NCI-H2227 (cell line): ENCODE data around the gene LMF2.

ENCODE experiments used
- DNase-seq: peaks from one replicate; lab custom pipeline; 2025; ENCODE audit not compliant: unreplicated experiment; lab: John Stamatoyannopoulos, UW

The LMF2 gene

GRCh38 chr22:50483977-50484853 is 23.3 kb downstream of the LMF2 start:
- DNase-seq, result no peak

DNA sequence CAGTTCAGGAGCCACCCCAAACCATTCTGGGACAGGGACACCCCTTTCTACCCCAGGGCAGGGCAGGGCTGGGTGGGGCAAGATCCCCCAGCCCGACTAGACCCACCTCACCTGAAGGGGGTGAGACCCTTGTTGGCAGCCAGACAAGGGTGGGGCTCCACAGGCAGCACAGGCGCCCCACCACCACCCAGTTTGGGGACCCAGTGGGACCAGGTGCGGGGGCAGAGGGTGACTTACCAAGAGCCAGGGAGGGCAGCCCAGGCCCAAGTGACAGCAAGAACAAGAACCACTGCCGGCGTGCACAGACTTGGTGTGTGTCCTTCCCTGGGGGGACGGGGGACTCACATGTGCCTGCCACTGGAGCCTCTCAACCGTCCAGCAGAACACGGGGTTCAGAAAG is 23.9 kb downstream of the LMF2 start:
- no peak for DNase-seq

DNA sequence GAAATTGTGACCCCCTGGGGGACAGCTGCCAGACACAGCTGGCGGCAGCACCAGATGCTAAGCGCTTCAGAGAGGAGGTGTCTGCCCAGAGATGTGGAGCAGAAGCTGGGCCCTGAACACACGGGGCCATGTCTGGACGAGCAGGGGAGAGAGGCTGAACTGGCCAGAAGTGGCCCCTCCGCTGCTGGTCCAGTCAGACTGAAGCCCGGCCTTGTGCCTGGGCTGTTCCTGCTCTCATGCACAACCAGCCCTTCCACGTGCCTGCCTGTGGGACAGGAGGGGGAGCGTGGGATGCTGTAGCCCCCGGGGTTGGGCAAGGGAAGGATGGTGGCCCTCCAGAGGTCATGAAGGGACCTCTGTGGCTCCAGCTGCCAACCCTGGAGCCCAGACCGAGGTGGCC is 24.4 kb downstream of the LMF2 start:
- DNase-seq, result no peak

DNA sequence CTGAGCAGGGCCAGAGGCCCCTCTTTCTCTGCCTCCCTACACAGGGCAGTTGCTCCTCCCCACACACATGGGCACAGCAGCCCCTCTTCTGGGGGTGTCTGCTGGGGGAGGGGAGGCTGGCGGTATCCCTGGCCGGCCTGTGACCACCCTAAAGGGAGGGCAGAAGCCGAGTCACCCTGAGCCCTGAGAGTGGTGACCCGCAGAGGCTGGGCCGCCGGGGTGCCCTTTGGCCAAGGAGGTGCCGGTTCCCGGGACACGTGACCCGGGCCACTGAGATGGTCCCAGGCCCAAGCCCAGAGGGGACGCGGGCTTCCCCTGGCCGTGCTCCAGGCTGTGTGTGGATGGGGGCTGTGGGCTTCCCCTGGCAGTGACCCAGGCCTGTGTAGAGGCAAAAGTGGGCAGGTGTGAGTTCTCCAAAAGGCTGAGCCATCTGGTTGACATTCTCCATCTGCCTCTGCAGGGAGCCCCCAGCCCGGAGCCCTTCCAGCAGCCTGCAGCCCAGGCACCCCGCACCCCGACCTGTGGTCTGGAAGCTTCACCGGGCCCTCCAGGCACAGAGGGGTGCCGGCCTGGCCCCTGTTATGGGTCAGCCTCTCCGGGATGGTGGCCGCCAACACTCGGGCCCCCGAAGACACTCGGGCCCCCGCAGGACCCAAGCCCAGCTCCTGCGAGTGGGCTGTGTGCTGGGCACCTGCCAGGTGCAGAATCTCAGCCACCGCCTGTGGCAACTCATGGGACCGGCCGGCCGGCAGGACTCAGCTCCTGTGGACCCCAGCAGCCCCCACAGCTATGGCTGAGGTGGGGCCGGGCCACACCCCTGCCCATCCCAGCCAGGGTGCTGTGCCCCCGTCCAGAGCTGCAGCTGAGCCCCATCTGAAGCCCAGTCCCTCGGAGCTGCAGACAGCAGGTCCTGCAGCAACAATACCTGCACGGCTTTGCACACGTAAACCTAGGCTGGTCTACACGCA is 25.1 kb downstream of the LMF2 start:
- no peak for DNase-seq

- DNase-seq, result peak; percentile 44
These were observed 25.9 kb downstream of the LMF2 start, which contains the start of gene ADM2 for GRCh38 chr22:50481440-50482106. TSS of gene ADM2 (plus strand) at chr22:50481543. CDS start at chr22:50481848, 305 bp downstream.

- no peak for DNase-seq
These were observed 26.5 kb downstream of the LMF2 start for GRCh38 chr22:50481045-50481439.

DNA sequence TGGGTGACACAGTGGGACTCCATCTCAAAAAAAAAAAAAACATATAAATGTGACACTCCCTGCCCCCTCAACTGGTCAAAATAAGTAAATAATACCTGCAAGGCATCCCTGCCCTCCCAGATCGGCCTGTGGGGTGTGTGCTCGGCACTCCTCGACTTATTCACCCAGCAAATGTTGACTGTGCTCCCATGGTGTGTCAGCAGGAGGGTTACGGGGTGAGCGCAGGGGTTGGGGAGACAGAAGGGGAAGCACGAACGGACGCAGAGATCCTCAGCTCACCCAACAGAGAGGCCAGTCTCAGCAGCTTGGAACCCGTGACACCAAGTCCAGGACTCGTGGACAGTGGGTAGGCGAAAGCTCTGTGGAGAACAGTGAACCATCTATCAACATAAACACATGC is 27.8 kb downstream of the LMF2 start:
- no peak for DNase-seq

DNA sequence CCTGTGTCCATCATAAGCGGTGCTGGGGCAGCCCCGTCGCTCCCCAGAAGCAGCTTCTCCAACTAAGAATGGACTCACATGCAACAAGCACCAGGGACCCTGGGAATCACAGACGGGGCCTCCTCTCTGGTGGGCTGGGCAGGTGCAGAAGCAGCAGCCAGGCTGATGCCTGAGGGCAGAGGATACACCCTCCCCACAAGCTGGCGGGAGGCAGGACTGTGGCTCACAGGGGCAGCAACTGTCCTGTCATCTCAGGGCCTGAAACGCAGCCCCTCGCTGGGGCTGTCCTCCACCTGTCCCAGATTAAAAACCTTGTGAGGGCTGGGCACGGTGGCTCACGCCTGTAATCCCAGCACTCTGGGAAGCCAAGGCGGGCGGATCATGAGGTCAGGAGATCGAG is 29.6 kb downstream of the LMF2 start:
- DNase-seq, result no peak

- DNase-seq, result peak; percentile 11
These were observed 30.6 kb downstream of the LMF2 start for GRCh38 chr22:50476868-50477267.

DNA sequence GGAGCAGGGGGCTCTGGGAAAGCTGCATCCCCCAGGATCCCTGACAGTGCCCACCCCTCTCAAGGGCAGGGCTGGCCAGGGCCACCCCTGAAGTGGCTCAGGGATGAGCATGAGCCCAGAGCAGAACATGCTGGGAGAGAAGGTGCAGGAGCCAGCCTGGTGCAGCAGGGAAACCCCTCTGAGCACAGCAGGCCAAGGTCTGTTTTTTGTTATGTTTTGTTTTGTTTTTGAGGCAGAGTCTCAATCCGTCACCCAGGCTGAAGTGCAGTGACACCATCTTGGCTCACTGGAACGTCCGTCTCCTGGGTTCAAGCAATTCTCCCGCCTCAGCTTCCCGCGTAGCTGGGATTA is 31.9 kb downstream of the LMF2 start:
- DNase-seq, result no peak

DNA sequence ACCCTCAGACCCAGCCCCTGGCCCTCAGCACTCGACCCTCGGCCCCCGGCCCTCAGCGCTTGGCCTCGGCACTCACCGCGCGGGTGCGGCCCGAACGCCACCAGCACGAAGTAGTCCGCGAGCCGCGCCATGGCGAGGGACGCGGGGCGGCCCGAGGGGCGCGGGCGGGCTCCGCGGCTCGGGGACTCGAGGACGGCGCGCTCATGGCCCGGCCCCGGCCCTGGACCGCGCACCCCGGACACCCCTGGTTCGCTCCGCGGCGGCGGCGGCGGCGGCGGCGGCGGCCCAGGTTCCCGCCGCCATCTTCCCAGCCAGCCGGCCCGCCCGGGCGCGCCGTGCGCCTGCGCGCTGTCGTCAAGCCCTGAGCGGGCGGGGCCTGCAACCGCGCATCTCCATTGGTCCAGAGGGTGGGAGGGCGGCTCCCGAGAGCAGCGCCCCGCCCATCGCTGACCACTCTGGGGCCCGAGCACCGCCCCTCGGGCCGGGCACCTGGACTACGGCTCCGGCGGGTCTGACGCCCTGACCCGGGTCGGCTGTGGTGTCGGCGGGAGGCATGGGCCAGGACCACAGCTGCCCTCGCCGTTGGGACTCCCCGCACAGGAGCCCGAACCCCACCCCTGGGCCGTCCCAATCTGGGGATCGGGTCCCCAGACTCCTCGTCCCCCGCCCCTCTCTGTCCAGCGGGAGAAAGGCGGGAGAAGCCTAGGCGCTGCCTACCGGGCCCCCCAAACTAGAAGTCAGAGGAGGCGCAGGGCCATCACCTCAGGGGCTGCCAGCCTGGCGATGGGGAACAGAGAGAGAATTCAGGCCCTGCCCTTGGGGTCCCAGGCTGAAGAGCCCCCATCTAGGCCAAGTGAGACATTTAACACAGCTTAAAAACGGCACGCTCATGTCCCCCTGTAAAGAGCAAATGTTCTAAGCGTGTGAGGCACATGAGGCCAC is 32.5 kb downstream of the LMF2 start, which contains the start of gene SBF1:
Gene SBF1 (minus strand): TSS at position 326 of the 942 bp plus-strand sequence. CDS start 195 bp downstream, at position 131.
- peak; percentile 91 for DNase-seq

DNA sequence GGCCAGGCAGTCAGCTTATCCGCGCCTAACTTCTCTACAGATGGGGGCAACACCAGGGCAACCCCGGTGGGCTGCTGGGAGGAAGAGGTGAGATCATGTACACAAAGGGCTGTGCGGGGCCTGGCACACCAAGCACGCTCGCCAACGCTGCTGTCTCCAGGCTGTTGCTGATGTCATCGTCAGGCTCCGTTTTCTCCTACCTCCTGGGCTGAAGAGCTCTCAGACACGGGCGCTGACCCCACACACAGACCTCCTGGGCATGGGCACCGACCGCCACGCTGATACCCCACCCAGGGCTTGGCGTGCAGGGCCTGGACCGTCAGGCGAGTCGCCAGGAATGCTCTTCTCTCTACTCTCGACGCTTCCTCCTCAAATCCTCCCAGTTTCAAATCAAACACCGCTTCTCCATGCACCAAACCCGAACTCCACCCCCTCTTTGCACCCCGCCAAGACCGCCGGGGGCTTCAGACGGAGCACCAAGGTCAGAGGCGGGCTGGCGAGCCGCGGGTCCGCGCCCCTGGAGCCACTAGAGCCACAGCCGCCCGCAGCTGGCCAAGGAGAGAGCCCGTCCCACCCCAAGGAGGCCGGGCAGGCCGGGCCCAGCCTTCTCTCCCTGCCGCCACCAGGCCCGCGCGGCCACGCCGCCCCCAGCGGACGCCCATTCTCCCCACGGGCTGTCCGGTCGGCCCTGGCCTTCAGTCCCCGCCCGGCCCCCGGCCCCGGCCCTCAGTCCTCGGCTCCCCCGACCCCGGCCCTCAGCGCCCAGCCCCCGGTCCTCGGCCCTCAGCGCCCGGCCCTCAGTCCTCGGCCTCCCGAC is 33.4 kb downstream of the LMF2 start:
- DNase-seq, result no peak

GRCh38 chr22:50473088-50473487 is 34.4 kb downstream of the LMF2 start:
- DNase-seq, result peak; percentile 8

GRCh38 chr22:50471962-50472361 is 35.5 kb downstream of the LMF2 start:
- no peak for DNase-seq

DNA sequence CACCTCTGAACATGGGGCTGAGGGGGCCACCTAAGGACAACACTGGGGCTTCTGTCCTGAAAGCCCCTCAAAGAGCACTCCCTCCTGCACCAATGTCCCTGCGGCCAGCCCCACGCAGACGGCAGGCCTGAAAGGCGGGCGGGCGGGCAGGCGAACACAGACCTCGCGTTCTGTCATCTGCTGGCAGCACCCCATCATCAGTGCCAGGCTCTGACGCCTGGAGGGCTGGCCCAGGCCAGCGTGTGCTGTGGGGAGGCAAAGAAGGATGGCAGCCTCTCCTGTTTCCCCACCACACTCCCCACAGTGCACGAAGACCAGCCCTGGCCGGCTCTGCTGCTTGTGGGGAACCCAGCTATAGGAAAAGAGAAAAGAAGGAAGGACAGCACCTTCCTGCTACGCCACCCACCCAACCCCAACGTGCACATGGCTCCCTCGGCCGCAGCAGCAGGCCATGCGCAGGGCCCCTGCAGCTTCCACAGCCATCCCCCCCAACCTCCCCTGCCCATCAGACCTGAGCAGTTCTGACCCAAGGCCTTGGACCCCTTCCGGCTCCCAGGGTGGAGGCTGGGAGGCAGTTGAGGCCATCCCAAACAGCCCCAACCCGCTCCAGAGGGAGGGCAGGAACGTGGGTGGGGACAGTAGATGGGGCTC is 36.2 kb downstream of the LMF2 start:
- no peak for DNase-seq

- DNase-seq, result no peak
These were observed 37.0 kb downstream of the LMF2 start for GRCh38 chr22:50470491-50470890.

DNA sequence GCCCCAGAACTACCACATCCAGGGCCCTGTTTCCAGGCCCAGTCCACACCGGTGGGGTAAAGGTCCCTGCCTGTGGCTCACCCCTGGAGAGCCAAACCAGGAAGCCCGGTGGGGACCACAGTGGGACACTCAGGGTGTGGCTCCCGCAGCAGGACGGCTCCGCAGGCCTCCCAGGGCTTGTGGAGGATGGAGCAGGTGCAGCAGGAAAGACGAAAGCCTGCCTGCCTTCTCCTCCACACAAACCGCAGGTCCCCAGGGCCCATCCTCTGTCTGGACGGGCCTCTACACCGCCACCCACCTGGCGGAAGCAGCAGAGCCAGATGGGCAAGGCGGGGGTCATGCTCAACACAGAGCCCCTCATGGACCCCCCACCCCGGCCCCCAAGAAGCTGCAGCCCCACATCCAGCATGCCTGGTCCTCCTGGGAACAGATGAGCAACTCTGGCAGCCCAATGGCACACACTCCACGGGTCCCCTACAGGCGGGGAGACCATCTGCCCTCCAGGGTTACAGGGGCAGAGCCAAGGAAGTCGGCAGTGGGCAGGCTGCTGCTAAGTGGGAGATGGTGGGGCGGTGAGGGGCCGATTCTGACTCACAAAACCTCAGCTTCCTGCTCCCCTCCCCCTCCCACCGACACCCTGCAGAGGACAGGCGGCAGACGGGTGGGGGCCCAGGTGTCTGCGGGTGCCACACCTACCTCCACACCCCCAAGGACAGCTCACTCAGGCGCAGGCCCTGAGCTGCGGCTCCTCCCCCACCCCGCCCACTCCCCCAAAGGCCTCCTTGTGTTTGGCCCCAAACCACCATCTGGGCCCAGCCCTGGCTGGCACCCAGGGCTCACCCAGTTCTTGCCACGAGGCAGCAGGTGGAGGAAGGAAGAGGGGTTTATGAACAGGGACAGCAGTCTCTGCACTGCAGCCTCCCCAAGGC is 37.9 kb downstream of the LMF2 start:
- peak; percentile 35 for DNase-seq

DNA sequence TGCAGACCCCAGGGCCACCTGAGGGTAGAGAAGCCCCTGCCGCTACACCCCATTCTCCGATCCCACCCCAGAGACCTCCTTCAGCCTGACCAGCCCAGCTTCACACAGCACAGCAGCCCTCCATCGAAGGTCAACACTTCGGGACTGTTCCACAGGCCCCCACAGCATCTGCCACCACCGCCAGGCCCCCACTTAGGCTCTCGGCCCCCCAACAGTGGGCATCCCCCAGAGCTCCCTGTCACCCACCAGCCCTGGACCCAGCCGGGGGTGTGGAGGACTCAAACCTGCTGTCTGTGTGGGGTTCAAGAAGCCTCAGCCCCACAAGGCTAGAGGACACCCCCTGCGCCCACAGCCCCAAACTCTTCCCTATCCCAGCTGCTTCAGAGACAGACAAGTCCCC is 38.9 kb downstream of the LMF2 start:
- no peak for DNase-seq
